Calu3 (cell line): ENCODE data around the gene TMEM242. TPM values are rescaled to one million over a fixed set of nuclear protein-coding genes. Genes with fewer than 3 reads are reported as not detected.

Experiments used
- BruUV-seq: library from RNA; stranded (reverse); fragments of 400-500 nt; replicated peaks from 2 replicates; lab custom pipeline; 2021; lab: Mats Ljungman, UMichigan
- CTCF ChIA-PET: fragments of 300-600 bp; sonication (Branson Sonifier 250); formaldehyde crosslinking; loops from one replicate; lab custom pipeline; 2022; ENCODE audit warnings: antibody characterized with exemption; lab: Charles Lee
- DNase-seq: peaks from one replicate; pipeline ENCODE4 v3.0.0; 2022
- H3K27ac Mint-ChIP-seq: one replicate; pipeline ENCODE4 v1.8.0; 2022; ENCODE audit warnings: mixed read lengths; ENCODE audit not compliant: unreplicated experiment
- H3K27me3 Mint-ChIP-seq: one replicate; pipeline ENCODE4 v1.8.0; 2022; ENCODE audit warnings: mixed read lengths; ENCODE audit not compliant: unreplicated experiment
- H3K36me3 Mint-ChIP-seq: one replicate; pipeline ENCODE4 v1.8.0; 2022; ENCODE audit warnings: mild to moderate bottlenecking, moderate library complexity, mixed read lengths; ENCODE audit not compliant: insufficient read depth, unreplicated experiment
- H3K4me1 Mint-ChIP-seq: one replicate; pipeline ENCODE4 v1.8.0; 2022; ENCODE audit warnings: mild to moderate bottlenecking, low read depth, mixed read lengths; ENCODE audit not compliant: unreplicated experiment
- H3K4me3 Mint-ChIP-seq: one replicate; pipeline ENCODE4 v1.8.0; 2022; ENCODE audit warnings: mild to moderate bottlenecking, low read depth, moderate library complexity, mixed read lengths; ENCODE audit not compliant: unreplicated experiment
- H3K9me3 Mint-ChIP-seq: one replicate; pipeline ENCODE4 v1.8.0; 2022; ENCODE audit warnings: low read depth, mixed read lengths; ENCODE audit not compliant: unreplicated experiment
- intact Hi-C: fragments of 100-400 bp; cut with micrococcal nuclease; formaldehyde crosslinking; loops from one replicate; pipeline ENCODE4 v1.10.0; 2022; ENCODE audit not compliant: unreplicated experiment
- total RNA-seq: library from RNA; stranded (reverse); gene quantifications from 2 replicates; pipeline ENCODE4 v1.2.3, GENCODE V29; 2022
- TF ChIP-seq, protein P1 (sequence below): fragments of 200-600 bp; IDR thresholded peaks from one replicate; pipeline ENCODE4 v1.8.0; 2022; ENCODE audit warnings: antibody characterized with exemption; ENCODE audit not compliant: unreplicated experiment

Gene TMEM242
- total RNA-seq, 1 experiment from 2014 or later: 7.9 TPM

DNA sequence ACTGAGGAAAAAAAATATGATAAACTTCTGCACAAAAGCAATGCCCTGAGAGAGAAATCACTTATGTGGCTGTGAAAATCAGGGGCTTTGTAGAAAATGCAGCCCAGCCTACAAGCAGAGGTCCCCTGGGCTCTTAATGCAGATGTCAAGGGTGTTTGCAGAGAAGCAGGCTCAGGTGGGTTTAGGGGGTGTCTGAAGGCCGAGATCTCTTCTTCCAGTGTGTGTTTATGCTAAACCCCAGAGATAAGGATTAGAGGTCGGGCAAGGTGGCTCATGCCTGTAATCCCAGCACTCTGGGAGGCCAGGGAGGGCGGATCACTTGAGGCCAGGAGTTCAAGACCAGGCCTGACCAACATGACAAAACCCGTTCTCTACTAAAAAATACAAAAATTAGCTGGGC is 78.5 kb downstream of the TMEM242 start:
- Mint-ChIP-seq H3K27ac (no peak overlapping the region), H3K36me3 (peaks cover 6% of the 10 kb centered on the region), H3K4me3 (no peak overlapping the region), H3K9me3 (no peaks in the 10 kb centered on the region), H3K4me1 (peaks cover 15% of the 10 kb centered on the region), H3K27me3 (no peaks in the 10 kb centered on the region)
- intact Hi-C loops: no loop called here
- BruUV-seq: no TSS peak
- CTCF ChIA-PET: no interaction called here
- TF ChIP-seq, protein P1, sequence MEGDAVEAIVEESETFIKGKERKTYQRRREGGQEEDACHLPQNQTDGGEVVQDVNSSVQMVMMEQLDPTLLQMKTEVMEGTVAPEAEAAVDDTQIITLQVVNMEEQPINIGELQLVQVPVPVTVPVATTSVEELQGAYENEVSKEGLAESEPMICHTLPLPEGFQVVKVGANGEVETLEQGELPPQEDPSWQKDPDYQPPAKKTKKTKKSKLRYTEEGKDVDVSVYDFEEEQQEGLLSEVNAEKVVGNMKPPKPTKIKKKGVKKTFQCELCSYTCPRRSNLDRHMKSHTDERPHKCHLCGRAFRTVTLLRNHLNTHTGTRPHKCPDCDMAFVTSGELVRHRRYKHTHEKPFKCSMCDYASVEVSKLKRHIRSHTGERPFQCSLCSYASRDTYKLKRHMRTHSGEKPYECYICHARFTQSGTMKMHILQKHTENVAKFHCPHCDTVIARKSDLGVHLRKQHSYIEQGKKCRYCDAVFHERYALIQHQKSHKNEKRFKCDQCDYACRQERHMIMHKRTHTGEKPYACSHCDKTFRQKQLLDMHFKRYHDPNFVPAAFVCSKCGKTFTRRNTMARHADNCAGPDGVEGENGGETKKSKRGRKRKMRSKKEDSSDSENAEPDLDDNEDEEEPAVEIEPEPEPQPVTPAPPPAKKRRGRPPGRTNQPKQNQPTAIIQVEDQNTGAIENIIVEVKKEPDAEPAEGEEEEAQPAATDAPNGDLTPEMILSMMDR: no peak
- no peak for DNase-seq

DNA sequence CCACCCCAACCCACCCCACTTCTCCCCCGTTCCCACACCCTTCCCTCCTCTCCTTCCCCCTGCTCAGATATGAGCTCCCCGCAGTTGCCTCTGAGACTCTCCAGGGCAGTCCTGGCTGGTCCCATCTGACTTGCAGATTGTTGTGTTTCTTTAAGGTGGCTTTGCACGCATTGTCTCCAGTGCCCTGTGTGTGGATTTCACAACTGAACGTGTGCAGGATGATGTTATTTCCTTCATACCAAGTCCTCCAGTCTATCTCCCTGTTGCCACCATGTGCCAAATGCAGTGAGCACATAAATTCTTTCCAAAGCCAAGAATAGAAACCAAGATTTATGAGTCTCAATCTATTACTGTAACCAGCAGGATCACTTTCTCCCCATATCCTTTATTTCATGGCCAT is 79.1 kb downstream of the TMEM242 start:
- no peak for DNase-seq
- no TSS peak for BruUV-seq
- H3K4me1 Mint-ChIP-seq: peaks cover 15% of the 10 kb centered on the region

DNA sequence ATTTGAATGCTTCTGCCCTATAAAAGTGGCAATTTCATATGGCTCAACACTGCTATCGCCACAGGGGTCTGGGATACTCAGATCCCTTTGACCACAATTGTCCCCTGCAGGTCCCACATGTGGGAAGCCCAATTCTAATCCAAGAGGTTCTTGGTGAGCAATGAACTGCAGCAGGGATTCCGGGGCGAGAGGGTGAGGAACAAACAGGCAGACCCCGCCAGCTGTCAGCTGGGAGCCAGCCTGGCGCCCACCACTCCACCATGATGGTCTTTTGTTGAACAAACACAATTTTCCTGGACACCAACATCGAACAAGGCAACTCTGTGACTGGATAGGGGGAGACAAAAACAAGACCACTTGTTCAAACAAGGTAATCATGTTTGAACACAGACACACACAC is 80.5 kb downstream of the TMEM242 start:
- no peak overlapping the region for H3K4me3 Mint-ChIP-seq
- H3K27ac Mint-ChIP-seq: no peak overlapping the region
- TF ChIP-seq, protein P1: no peak
- BruUV-seq: no TSS peak
- H3K9me3 Mint-ChIP-seq: peaks cover 3% of the 10 kb centered on the region
- CTCF ChIA-PET: no interaction called here
- H3K4me1 Mint-ChIP-seq: peaks cover 15% of the 10 kb centered on the region
- no peak for DNase-seq
- H3K27me3 Mint-ChIP-seq: no peaks in the 10 kb centered on the region
- peaks cover 6% of the 10 kb centered on the region for H3K36me3 Mint-ChIP-seq
- intact Hi-C loops: loop anchor here (2.0 kb wide), 1 partner anchor 22 kb away; no protein-coding TSS in a partner anchor

More for the DNA sequence above, 79.1 kb downstream of the TMEM242 start:
- TF ChIP-seq, protein P1: no peak
- intact Hi-C loops: no loop called here
- H3K4me3 Mint-ChIP-seq: no peak overlapping the region
- no peaks in the 10 kb centered on the region for H3K9me3 Mint-ChIP-seq
- H3K36me3 Mint-ChIP-seq: peaks cover 6% of the 10 kb centered on the region
- no peaks in the 10 kb centered on the region for H3K27me3 Mint-ChIP-seq
- CTCF ChIA-PET: no interaction called here
- no peak overlapping the region for H3K27ac Mint-ChIP-seq

DNA sequence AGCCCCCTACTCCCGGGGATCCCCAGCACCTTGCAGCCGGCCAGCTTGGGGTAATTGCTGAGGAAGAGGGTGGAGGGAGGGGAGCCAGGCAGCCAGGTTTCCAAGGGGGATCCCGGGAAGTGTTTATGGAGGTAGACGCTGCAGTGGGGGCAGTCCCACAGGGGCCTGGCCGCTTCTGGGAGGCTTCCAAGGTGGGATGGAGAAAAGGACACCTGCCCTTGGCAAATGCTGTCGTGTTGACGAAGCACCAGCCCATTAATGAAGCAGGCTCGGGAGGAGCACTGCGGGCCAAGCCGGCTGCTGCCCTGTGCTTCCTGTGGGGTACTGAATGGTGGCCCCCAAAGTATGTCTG is 82.4 kb downstream of the TMEM242 start:
- peak overlapping the region; percentile 48 for H3K4me3 Mint-ChIP-seq
- H3K27ac Mint-ChIP-seq: peak overlapping the region; percentile 92
- TF ChIP-seq, protein P1: no peak
- peaks cover 3% of the 10 kb centered on the region for H3K9me3 Mint-ChIP-seq
- intact Hi-C loops: no loop called here
- CTCF ChIA-PET: no interaction called here
- H3K27me3 Mint-ChIP-seq: no peaks in the 10 kb centered on the region
- BruUV-seq: no TSS peak
- H3K4me1 Mint-ChIP-seq: peaks cover 15% of the 10 kb centered on the region
- peaks cover 6% of the 10 kb centered on the region for H3K36me3 Mint-ChIP-seq
- no peak for DNase-seq
